ENCODE data around the gene WDR12. TPM values are rescaled to one million over a fixed set of nuclear protein-coding genes. Genes with fewer than 3 reads are reported as not detected.
A peak's percentile ranks its signal among the peaks of the same experiment; 100 is the strongest.
"Not testable (repeated sequence)": the region's sequence is repeated elsewhere in the genome, so short reads cannot be mapped to it uniquely, and the experiment has no call there.

WDR12 gene
- total RNA-seq = 19.3 TPM

DNA sequence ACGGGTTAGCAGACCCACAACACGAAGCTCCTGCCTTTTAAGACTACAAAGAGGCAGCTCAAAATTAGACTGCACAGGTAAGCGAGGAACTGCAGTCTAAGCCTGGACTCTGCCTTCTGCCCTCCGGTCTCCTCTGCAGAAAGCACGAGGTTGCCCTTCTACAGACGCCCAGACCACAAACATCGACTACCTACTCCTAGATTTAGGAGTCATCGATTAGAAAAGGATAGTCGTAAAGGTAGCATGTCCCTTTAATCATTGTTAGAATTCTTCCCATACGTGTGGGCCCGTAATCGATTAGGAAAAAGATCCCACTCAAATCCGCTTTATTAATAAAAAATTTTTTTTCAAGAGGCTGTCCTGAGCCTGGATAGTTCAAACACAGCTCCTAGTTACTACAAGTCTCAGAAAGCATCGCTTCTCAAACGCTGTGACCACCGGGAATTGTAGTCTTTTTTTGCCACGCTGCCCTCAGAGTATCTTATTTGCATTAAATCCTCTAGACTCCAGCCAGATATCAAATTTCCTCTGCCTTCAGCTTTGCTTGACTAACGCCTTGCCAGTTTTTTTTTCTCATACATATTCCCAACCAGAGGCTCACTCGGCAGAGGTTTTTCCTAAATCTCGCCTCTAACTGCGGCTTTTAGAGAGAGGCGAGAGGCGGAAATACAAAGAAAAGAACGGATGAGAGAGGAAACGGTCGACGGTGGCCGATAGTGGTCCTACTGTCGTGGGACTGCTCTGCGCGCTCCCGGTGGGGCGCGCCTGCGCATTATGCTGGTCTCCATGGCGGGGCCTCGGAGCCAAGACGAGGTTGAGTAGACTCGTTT lies at the start of gene WDR12, which contains the start of gene CARF:
WDR12 (minus strand) TSS at position 162 of the 830 bp plus-strand sequence. CDS start 197 bp downstream, outside the sequence.
CARF (plus strand) TSS at position 764 of the 830 bp plus-strand sequence. CDS start 29,628 bp downstream, outside the sequence.
- DNase-seq (ENCODE audit: low spot score) = peak; percentile 95
- ATAC-seq = peak; percentile 90

GRCh38 chr2:202960524-202960923 lies 49.1 kb upstream of the WDR12 start:
- no peak for DNase-seq (ENCODE audit: low spot score)
- ATAC-seq = no peak

GRCh38 chr2:202950592-202950991 lies 39.1 kb upstream of the WDR12 start:
- ATAC-seq (no peak), DNase-seq (ENCODE audit: low spot score) (no peak)

DNA sequence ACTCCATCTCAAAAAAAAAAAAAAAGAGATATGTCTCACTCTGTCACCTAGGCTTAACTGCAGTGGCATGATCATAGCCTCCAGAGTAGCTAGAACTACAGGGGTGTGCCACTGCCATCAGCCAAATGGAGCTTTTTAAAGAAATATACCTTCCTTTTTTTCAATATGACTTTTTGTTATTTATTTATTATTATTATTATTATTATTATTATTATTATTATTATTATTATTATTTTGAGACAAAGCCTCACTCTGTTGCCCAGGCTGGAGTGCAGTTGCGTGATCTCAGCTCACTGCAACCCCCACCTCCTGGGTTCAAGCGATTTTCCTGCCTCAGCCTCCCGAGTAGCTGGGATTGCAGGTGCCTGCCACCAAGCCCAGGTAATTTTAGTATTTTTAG lies 37.9 kb upstream of the WDR12 start:
- not testable (repeated sequence) for ATAC-seq

GRCh38 chr2:202945497-202945896 lies 34.0 kb upstream of the WDR12 start:
- ATAC-seq = no peak

More for the DNA sequence above, 37.9 kb upstream of the WDR12 start:
- DNase-seq (ENCODE audit: low spot score) = not testable (repeated sequence)

GRCh38 chr2:202944816-202945215 lies 33.3 kb upstream of the WDR12 start:
- DNase-seq (ENCODE audit: low spot score) (no peak), ATAC-seq (no peak)

More at GRCh38 chr2:202945497-202945896, 34.0 kb upstream of the WDR12 start:
- DNase-seq (ENCODE audit: low spot score) = no peak

- DNase-seq (ENCODE audit: low spot score) (no peak), ATAC-seq (no peak)
These were observed 32.9 kb upstream of the WDR12 start for GRCh38 chr2:202944408-202944807.

- ATAC-seq = no peak
- no peak for DNase-seq (ENCODE audit: low spot score)
These were observed 30.3 kb upstream of the WDR12 start for GRCh38 chr2:202941771-202942170.

DNA sequence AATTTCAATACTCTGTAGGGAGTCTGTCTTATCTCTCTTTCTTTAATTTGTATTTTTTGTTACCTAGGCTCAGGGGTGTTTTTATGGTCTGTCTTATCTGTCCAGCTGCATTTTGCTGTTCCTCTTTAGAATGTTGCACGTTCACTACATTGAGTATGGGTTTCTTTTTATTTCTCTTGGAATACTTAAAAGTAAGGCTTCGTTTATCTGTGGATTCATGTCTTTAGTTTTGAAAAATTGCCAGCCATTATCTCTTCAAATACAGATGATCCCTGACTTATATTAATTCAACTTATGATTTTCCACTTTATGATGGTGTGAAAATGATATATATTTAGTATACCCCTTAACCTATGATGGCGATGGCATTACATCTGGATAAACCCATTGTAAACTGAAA lies 27.5 kb upstream of the WDR12 start:
- no peak for ATAC-seq

DNA sequence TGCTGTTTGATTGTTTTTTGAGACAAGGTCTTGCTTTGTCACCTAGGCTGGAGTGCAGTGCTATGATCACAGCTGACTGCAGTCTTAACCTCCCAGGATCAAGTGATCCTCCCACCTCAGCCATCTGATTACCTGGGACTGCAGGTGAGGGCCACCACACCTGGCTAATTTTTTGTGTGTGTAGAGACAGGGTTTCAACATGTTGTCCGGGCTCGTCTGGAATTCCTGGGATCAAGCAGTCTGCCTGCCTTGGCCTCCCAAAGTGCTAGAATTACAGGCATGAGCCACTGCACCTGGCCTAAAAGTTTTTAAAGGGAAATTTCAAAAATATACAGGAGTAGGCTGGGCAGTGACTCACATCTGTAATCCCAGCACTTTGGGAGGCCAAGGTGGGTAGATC lies 23.0 kb upstream of the WDR12 start:
- ATAC-seq = no peak
- no peak for DNase-seq (ENCODE audit: low spot score)

More for the DNA sequence above, 27.5 kb upstream of the WDR12 start:
- no peak for DNase-seq (ENCODE audit: low spot score)

DNA sequence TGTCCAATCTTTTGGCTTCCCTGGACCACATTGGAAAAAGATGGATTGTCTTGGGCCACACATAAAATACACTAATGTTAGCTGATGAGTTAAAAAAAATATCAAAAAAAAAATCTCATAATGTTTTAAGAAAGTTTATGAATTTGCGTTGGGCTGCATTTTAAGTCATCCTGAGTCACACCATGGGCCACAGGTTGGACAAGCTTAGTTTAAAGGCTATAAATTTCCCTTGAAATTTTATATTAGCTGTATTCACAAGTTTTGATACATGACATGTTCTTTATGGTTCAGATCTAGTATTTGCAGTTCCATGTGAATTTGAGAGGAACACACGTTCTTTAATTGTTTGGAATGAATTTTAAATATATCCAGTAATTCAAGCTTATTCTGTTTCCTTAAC lies 22.5 kb upstream of the WDR12 start:
- ATAC-seq (no peak), DNase-seq (ENCODE audit: low spot score) (no peak)

GRCh38 chr2:202933139-202933510 lies 21.7 kb upstream of the WDR12 start:
- DNase-seq (ENCODE audit: low spot score) (no peak), ATAC-seq (no peak)

- ATAC-seq (no peak), DNase-seq (ENCODE audit: low spot score) (no peak)
These were observed 21.1 kb upstream of the WDR12 start for GRCh38 chr2:202932425-202933138.

- no peak for ATAC-seq
- DNase-seq (ENCODE audit: low spot score) = no peak
These were observed 7.4 kb upstream of the WDR12 start for GRCh38 chr2:202918860-202919259.

GRCh38 chr2:202912342-202913201 lies 1.1 kb upstream of the WDR12 start:
- not testable (repeated sequence) for DNase-seq (ENCODE audit: low spot score)
- ATAC-seq = peak; percentile 83

DNA sequence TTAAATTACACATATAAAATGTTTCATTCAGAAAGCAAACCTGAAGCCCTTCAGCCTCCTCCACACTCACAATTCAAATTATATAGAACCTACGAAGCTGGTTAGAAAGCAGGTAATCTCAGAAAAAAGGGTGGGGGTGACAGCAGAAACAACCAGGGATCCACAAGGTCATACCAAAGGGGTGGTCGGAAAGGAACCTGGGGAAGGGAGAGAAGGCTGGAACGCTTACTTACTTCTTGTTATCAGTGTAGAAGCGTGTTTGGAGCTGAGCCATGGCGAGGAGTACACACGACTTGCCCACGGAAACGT lies 316 bp downstream of the WDR12 start:
- no peak for ATAC-seq
- no peak for DNase-seq (ENCODE audit: low spot score)

- ATAC-seq (no peak), DNase-seq (ENCODE audit: low spot score) (no peak)
These were observed 775 bp downstream of the WDR12 start for GRCh38 chr2:202910698-202911097.

DNA sequence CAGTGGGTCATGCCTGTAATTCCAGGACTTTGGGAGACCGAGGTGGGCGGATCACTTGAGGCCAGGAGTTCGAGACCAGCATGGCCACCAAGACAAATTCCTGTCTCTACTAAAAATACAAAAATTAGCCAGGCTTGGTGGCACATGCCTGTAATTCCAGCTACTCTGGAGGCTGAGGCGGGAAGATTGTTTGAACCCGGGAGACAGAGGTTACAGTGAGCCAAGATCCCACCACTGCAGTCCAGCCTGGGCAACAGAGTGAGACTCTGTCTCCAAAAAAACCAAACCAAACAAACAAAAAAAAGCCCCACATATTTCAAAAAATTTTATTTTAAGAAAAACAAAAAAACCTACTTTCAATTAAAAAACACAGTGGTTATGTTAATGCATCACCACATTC lies 1.2 kb downstream of the WDR12 start:
- DNase-seq (ENCODE audit: low spot score); ATAC-seq: not testable (repeated sequence)

DNA sequence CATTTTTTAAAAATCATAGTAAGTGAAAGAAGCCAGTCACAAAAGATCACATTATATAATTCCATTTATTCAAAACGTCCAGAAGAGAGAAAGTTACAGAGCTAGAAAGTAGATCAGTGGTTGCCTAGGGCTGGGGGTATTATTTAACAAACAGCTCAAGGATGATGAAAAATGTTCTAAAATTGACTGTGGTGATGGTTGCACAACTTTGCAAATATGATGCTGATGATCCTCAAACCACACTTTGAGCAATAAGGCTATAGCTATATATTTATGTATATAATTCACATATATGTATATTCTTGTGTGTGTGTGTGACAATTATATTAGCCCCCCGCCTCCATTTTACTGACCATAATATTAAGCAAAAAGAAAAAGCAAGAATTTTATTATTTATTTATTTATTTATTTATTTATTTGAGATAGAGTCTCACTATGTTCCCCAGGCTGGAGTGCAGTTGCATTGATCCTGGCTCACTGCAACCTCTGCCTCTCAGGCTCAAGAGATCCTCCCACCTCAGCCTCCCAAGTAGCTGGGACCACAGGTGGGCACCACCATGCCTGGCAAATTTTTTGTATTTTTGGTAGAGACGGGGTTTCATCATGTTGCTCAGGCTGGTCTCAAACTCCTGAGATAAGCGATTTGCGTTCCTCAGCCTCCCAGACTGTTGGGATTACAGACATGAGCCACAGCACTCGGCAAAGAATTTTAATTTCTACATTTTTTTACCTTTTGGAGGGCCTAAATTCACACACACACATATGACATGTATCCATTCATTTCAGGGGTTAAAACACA lies 1.9 kb downstream of the WDR12 start:
- ATAC-seq (no peak), DNase-seq (ENCODE audit: low spot score) (no peak)

- no peak for ATAC-seq
- no peak for DNase-seq (ENCODE audit: low spot score)
These were observed 3.3 kb downstream of the WDR12 start for GRCh38 chr2:202908186-202908585.

All from left lobe of liver (tissue), 2 donors.